Thyroid gland (tissue), 4 donors: ENCODE results near the gene ALKBH5. TPM values are rescaled to one million over a fixed set of nuclear protein-coding genes. Genes with fewer than 3 reads are reported as not detected.

Experiments
- DNase-seq, 2 donors: peaks; one replicate each; pipeline ENCODE4 v3.0.0-alpha.2; 2019
- H3K27ac ChIP-seq, 3 donors: fragments of 200-600 bp; sonication (generic); 1 replicate in 2 of 3; 2 replicates in 1 of 3; pipeline ENCODE4 v1.5.1; 2016 to 2019; ENCODE audit warnings: mild to moderate bottlenecking in 1 of 3, moderate library complexity in 1 of 3
- H3K27me3 ChIP-seq: fragments of 200-600 bp; sonication (generic); one replicate; pipeline ENCODE4 v1.5.1; 2019
- H3K36me3 ChIP-seq, 2 donors: fragments of 200-600 bp; sonication (generic); one replicate each; pipeline ENCODE4 v1.5.1; 2016 to 2019
- H3K4me1 ChIP-seq, 2 donors: fragments of 200-600 bp; sonication (generic); one replicate each; pipeline ENCODE4 v1.5.1; 2017 to 2019
- H3K4me3 ChIP-seq, 3 donors: fragments of 200-600 bp; sonication (generic); replicated peaks in 1 of 3; 1 replicate in 2 of 3; 2 replicates in 1 of 3; pipeline ENCODE4 v1.5.1; 2016; ENCODE audit warnings: mild to moderate bottlenecking in 1 of 3
- H3K9me3 ChIP-seq: fragments of 200-600 bp; sonication (generic); one replicate; pipeline ENCODE4 v1.5.1; 2017
- CTCF ChIP-seq, 6 experiments: fragments of 200-600 bp in 3 of 6; fragments of 450-650 bp in 3 of 6; sonication (generic) in 3 of 6; IDR thresholded peaks; one replicate each; pipeline ENCODE4 v1.5.1; 2016 to 2019; ENCODE audit warnings: antibody characterized with exemption in 6 of 6, mild to moderate bottlenecking in 2 of 6, inconsistent platforms in 1 of 6, moderate library complexity in 1 of 6
- POLR2A ChIP-seq, 2 donors: fragments of 450-650 bp; IDR thresholded peaks; one replicate each; pipeline ENCODE4 v1.6.1; 2017; ENCODE audit warnings: antibody characterized with exemption in 2 of 2, mild to moderate bottlenecking in 2 of 2, moderate library complexity in 1 of 2
- WGBS, 2 donors: methylation state at CpG; one replicate each; pipeline ENCODE4 v1.1.5; 2017; 5-methylcytosine and 5-hydroxymethylcytosine counted together
- intact Hi-C: fragments of 100-400 bp; cut with DNase I; formaldehyde crosslinking; loops from one replicate; pipeline ENCODE4 v1.15.1; 2023
- total RNA-seq, 4 donors: library from RNA; depleted of rRNA; stranded (reverse); fragments of >200 nt; gene quantifications; one replicate each; pipeline ENCODE4 v1.2.3, GENCODE V29; 2016

ALKBH5 gene
- total RNA-seq, 4 donors from 2014 or later = 123 to 169 (median 159) TPM

GRCh38 chr17:18224387-18225120 lies 40.9 kb downstream of the ALKBH5 start:
- TF ChIP-seq CTCF (IDR thresholded peaks at IDR 0.05) = no peak
- peak in 1 of 2 donors; percentile 7 for TF ChIP-seq POLR2A (IDR thresholded peaks at IDR 0.05)
- Histone ChIP-seq H3K4me3 (peak overlapping the region in 1 of 3 donors; percentile 10), H3K9me3 (no peaks in the 10 kb centered on the region), H3K4me1 (peaks cover 8 to 12% of the 10 kb centered on the region in 2 donors), H3K27me3 (no peaks in the 10 kb centered on the region), H3K27ac (peak overlapping the region in 2 of 3 donors; percentile 49 to 50), H3K36me3 (no peaks in the 10 kb centered on the region)
- intact Hi-C loops = no loop called here
- WGBS, 2 donors = 37 to 52% methylated on average over 17 to 23 of the region's 23 CpGs
- peak in 1 of 2 donors; percentile 14 for DNase-seq

- TF ChIP-seq POLR2A (IDR thresholded peaks at IDR 0.05) (no peak), CTCF (IDR thresholded peaks at IDR 0.05) (no peak)
- no peaks in the 10 kb centered on the region for H3K36me3 ChIP-seq
- H3K4me3 ChIP-seq = peak within 1 kb of the TSS; percentile 11 to 53 (median 47)
- DNase-seq = peak; percentile 97 to 98
- no peaks in the 10 kb centered on the region for H3K9me3 ChIP-seq
- WGBS, 2 donors = 0% methylated on average over 4 to 26 of the region's 60 CpGs
- H3K4me1 ChIP-seq = peaks cover 8 to 12% of the 10 kb centered on the region in 2 donors
- no peaks in the 10 kb centered on the region for H3K27me3 ChIP-seq
- H3K27ac ChIP-seq = peak within 1 kb of the TSS in 2 of 3 donors; percentile 49 to 50
- intact Hi-C loops = no loop called here
Observed at GRCh38 chr17:18225121-18225641, 41.6 kb downstream of the ALKBH5 start, which contains the start of gene LLGL1. TSS of gene LLGL1 (plus strand) at chr17:18225635. CDS start at chr17:18225683, 48 bp downstream.

- TF ChIP-seq CTCF (IDR thresholded peaks at IDR 0.05) (no peak), POLR2A (IDR thresholded peaks at IDR 0.05) (no peak)
- H3K9me3 ChIP-seq = no peaks in the 10 kb centered on the region
- peak overlapping the region; percentile 11 to 53 (median 47) for H3K4me3 ChIP-seq
- intact Hi-C loops = no loop called here
- peak in 1 of 2 donors; percentile 8 for DNase-seq
- H3K4me1 ChIP-seq = peaks cover 8 to 12% of the 10 kb centered on the region in 2 donors
- H3K27me3 ChIP-seq = no peaks in the 10 kb centered on the region
- no peak overlapping the region for H3K27ac ChIP-seq
- H3K36me3 ChIP-seq = no peaks in the 10 kb centered on the region
- 1% methylated on average over 6 to 14 of the region's 57 CpGs for WGBS, 2 donors
Observed at GRCh38 chr17:18225642-18226283, 42.1 kb downstream of the ALKBH5 start.

GRCh38 chr17:18226284-18226945 lies 42.8 kb downstream of the ALKBH5 start:
- Histone ChIP-seq H3K9me3 (no peaks in the 10 kb centered on the region), H3K4me3 (peak overlapping the region; percentile 11 to 53 (median 47)), H3K4me1 (peaks cover 8 to 12% of the 10 kb centered on the region in 2 donors), H3K27me3 (no peaks in the 10 kb centered on the region), H3K36me3 (no peaks in the 10 kb centered on the region), H3K27ac (no peak overlapping the region)
- intact Hi-C loops = no loop called here
- 25 to 31% methylated on average over 14 to 16 of the region's 16 CpGs for WGBS, 2 donors
- no peak for DNase-seq
- TF ChIP-seq CTCF (IDR thresholded peaks at IDR 0.05) = no peak
- TF ChIP-seq POLR2A (IDR thresholded peaks at IDR 0.05) = no peak
